ENCODE data around the gene SWAP70. TPM values are rescaled to one million over a fixed set of nuclear protein-coding genes. Genes with fewer than 3 reads are reported as not detected.

The SWAP70 gene
- total and polyA plus RNA-seq, 10 donors, result 34.9 to 130 (median 108) TPM

DNA sequence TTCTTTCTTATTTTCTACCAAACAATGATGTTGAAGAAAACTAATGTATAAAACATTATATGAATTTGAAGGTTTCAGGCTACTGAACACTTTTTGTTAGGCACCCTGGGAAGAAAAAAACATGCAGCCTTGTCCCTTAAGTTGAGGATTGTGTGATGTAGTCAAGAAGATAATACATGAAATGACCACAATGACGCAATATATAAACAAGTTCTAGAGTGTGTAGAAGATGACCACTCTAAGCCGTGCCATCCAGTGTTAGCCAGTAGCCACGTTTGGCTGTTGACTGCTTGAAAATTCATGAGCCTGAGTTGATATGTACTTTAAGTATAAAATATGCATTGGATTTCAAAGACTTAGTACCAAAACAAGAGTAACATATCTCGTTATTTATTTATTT, 16.2 kb downstream of the SWAP70 start:
- Histone ChIP-seq H3K4me3 (no peak overlapping the region), H3K27ac (peak overlapping the region in 1 of 8 donors; percentile 81), H3K9me3 (no peaks in the 10 kb centered on the region), H3K36me3 (peaks cover 0 to 10% (median 0%) of the 10 kb centered on the region in 6 donors), H3K27me3 (replicated peaks in 1 of 7) (no peaks in the 10 kb centered on the region), H3K4me1 (peaks cover 20 to 100% (median 90%) of the 10 kb centered on the region in 6 donors)
- TF ChIP-seq POLR2A (IDR thresholded peaks at IDR 0.05) (no peak), POLR2AphosphoS5 (IDR thresholded peaks at IDR 0.05) (no peak)
- TF ChIP-seq, protein P1, sequence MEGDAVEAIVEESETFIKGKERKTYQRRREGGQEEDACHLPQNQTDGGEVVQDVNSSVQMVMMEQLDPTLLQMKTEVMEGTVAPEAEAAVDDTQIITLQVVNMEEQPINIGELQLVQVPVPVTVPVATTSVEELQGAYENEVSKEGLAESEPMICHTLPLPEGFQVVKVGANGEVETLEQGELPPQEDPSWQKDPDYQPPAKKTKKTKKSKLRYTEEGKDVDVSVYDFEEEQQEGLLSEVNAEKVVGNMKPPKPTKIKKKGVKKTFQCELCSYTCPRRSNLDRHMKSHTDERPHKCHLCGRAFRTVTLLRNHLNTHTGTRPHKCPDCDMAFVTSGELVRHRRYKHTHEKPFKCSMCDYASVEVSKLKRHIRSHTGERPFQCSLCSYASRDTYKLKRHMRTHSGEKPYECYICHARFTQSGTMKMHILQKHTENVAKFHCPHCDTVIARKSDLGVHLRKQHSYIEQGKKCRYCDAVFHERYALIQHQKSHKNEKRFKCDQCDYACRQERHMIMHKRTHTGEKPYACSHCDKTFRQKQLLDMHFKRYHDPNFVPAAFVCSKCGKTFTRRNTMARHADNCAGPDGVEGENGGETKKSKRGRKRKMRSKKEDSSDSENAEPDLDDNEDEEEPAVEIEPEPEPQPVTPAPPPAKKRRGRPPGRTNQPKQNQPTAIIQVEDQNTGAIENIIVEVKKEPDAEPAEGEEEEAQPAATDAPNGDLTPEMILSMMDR (IDR thresholded peaks at IDR 0.05 in 8 of 11, conservative IDR thresholded peaks at IDR 0.05 in 3 of 11), result no peak
- 80 to 92% (median 85%) methylated on average over 4 of the region's 4 CpGs for WGBS, 5 donors
- intact Hi-C loops (cut with DNase I; ENCODE audit: low total_unique reads), result no loop called here
- no peak for DNase-seq

DNA sequence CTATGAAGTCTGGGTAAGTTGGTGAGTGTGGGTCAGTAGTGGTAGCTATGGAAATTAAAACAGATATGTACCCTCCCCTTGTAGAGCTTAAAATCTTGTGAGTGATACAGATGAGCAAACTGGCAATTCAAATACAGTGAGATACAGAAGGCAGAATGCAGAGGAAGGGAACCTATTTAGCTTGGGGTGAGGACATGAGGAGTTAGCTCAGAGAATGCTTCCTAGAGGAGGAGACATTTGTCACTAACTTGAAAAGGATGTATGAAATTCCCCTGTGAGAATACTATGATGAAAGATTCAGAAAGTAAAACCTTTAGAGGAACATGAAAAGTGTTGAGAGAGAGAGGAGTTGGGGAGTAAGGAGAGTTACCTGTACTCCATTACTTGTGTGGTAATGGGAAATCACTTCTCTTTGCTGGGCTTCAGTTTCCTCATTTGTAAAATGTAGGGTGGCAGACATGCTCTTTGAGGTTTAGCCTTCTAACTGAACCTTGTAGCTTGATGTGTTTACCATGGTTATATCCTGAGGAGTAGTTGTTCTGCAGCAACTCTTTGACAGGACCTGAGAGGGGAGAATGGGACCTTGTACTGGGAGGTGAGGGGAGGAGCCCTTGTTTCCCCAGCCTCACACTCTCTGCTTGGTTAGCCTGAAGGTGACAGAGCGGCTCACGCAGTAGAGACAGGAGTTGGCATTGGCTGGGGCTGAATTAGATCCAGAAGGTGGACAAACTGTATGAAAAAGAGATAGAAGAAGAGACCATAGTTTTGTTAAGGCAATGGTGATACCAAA, 17.9 kb downstream of the SWAP70 start:
- Histone ChIP-seq H3K27me3 (replicated peaks in 1 of 7) (no peaks in the 10 kb centered on the region), H3K4me3 (peak overlapping the region in 1 of 8 donors; percentile 7), H3K36me3 (peaks cover 0 to 26% (median 0%) of the 10 kb centered on the region in 6 donors), H3K27ac (peak overlapping the region in 7 of 8 donors; percentile 6 to 81 (median 66)), H3K4me1 (peaks cover 12 to 100% (median 91%) of the 10 kb centered on the region in 6 donors), H3K9me3 (no peaks in the 10 kb centered on the region)
- WGBS, 5 donors, result 56 to 84% (median 77%) methylated on average over 2 of the region's 2 CpGs
- no peak for TF ChIP-seq POLR2AphosphoS5 (IDR thresholded peaks at IDR 0.05)
- no peak for TF ChIP-seq POLR2A (IDR thresholded peaks at IDR 0.05)
- TF ChIP-seq, protein P1 (IDR thresholded peaks at IDR 0.05 in 8 of 11, conservative IDR thresholded peaks at IDR 0.05 in 3 of 11), result no peak
- no peak for DNase-seq
- intact Hi-C loops (cut with DNase I; ENCODE audit: low total_unique reads), result no loop called here

DNA sequence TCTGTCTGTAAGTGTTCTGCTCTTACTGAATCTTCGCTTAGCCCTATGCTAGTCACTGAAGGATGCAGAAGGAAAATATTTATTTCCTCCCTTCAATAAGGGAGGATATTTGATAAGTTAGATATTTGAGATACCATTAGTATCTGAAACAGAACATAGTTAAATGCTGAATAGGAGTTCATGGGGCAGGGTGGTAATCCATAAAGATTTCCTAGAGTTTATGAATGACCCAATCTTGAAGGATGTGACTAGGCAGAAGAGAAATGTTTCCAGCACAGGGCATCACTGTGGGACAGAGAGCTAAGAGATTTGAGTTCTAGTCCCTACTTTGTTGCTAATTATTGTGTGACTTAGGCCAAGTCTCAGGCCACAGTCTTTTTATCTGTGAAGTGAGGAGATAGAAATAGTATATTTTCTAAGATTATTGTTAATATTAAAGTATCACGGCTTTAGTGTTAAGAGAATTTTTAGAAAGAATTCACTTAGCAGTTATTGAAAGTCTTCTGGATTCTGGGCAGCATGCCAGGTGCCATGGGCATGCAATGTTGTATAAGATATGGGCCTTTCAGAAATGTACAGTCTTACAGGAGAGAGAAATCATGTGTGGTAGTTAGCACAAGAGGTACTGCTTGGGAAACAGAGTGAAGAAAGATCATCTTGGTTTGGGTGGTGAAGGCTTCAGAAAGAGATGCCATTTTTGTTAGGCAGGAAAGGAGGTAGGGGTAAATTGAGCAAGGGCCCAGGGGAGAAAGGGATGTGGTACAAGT, 24.0 kb downstream of the SWAP70 start:
- no peak for DNase-seq
- WGBS, 5 donors, result 60 to 74% (median 70%) methylated on average over 2 of the region's 2 CpGs

More for the DNA sequence above, 24.0 kb downstream of the SWAP70 start:
- intact Hi-C loops (cut with DNase I; ENCODE audit: low total_unique reads), result no loop called here
- H3K9me3 ChIP-seq, result no peaks in the 10 kb centered on the region
- no peak overlapping the region for H3K4me3 ChIP-seq
- peak overlapping the region; percentile 62 to 88 (median 77) for H3K27ac ChIP-seq
- H3K4me1 ChIP-seq, result peaks cover 36 to 100% (median 94%) of the 10 kb centered on the region in 6 donors
- H3K27me3 ChIP-seq (replicated peaks in 1 of 7), result no peaks in the 10 kb centered on the region
- TF ChIP-seq, protein P1 (IDR thresholded peaks at IDR 0.05 in 8 of 11, conservative IDR thresholded peaks at IDR 0.05 in 3 of 11), result no peak
- no peak for TF ChIP-seq POLR2A (IDR thresholded peaks at IDR 0.05)
- no peak for TF ChIP-seq POLR2AphosphoS5 (IDR thresholded peaks at IDR 0.05)
- H3K36me3 ChIP-seq, result peaks cover 0 to 25% (median 0%) of the 10 kb centered on the region in 6 donors

Measured in spleen (tissue), 11 donors.